ENCODE results near the gene AXIN1. TPM values are rescaled to one million over a fixed set of nuclear protein-coding genes. Genes with fewer than 3 reads are reported as not detected.

Gene AXIN1
- total and polyA plus RNA-seq, 2 donors (not counting 3 experiments of a cell fraction or from before 2014, with no cell fraction given), result 8.3 to 21.9 TPM

DNA sequence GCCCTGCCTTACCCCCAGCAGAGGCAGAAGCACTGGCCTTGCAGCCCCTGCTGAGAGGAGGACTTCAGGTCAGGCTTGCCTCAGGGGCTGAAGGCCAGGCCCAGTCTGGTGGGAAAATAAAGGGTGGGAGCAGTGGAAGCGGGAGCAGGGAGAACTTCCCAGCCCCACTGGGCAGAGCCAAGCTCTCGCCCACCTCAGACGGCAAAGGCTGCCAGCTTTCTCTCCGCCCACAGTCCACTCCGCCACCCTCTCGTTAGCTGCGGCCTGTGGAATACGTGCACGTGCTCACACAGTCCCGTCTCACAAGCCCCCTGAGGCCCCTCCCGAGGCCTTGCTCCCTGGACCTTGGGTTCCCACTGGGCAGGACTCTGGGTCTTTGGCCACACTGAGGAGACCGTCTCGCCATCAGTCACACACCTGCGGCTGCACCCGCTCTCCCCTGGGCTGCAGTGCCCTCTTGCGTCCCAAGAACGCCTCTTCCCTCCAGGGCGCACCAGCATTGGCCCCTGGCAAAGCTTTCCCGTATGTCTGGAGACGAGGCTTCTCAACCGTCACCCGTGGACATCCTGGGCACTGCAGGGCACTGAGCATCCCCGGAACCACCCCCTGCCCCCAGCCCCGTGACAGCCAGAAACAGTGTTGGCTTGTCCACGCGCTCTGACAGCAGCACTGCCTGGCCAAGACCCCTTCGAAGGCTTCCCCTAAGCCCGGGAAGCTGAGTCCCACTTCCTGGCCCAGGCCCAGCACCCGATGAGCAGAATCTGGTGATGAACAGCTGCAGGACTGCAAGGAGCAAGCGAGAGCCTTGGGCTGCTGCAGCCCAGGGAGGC, 9.6 kb upstream of the AXIN1 start:
- intact Hi-C loops (cut with micrococcal nuclease), result loop anchor here (1.0 kb wide), 1 partner anchor 255 kb away; no protein-coding TSS in a partner anchor

More for the DNA sequence above, 9.6 kb upstream of the AXIN1 start:
- Histone ChIP-seq H4K20me1 (replicated peaks; ENCODE audit: control insufficient read depth, extremely low read depth, insufficient read depth, low read length) (no peaks in the 10 kb centered on the region), H3K4me3 (replicated peaks in 1 of 3; ENCODE audit: insufficient read depth in 1 of 3, low read depth in 1 of 3, low read length in 3 of 3) (no peak overlapping the region), H3K36me3 (ENCODE audit: control insufficient read depth in 2 of 2, extremely low read depth in 1 of 2, insufficient read depth in 2 of 2, low read length in 2 of 2) (peaks cover 0 to 3% of the 10 kb centered on the region in 2 experiments), H3K9me3 (replicated peaks; ENCODE audit: control insufficient read depth, insufficient read depth, low read length) (no peaks in the 10 kb centered on the region), H3K9me1 (replicated peaks; ENCODE audit: control insufficient read depth, extremely low read depth, insufficient read depth, low read length) (no peaks in the 10 kb centered on the region), H2AFZ (ENCODE audit: low read depth, low read length) (no peak overlapping the region), H3K4me2 (ENCODE audit: insufficient read depth, low read length) (no peak overlapping the region), H3K27ac (ENCODE audit: insufficient read depth, low read depth, low read length) (no peak overlapping the region), H3K4me1 (ENCODE audit: control insufficient read depth, extremely low read depth, insufficient read depth, low read length) (no peaks in the 10 kb centered on the region), H3K27me3 (ENCODE audit: control insufficient read depth in 2 of 2, insufficient read depth in 2 of 2, low read length in 2 of 2) (no peaks in the 10 kb centered on the region), H3K79me2 (ENCODE audit: control insufficient read depth, insufficient read depth, low read length) (no peaks in the 10 kb centered on the region), H3K9ac (replicated peaks; ENCODE audit: extremely low read depth, insufficient read depth, low read length) (no peak overlapping the region)
- ChIA-PET POLR2A (no interaction called here), CTCF (interaction anchor here (0.6 to 4.8 kb wide), 37 partner anchors 8 to 309 kb away, joined by 3 to 130 read pairs (median 5); partner anchors contain the start of genes AXIN1, FAM234A, HBQ1 and LUC7L)
- FAIRE-seq, result peak; percentile 78
- dilution Hi-C loops (cut with MboI; ENCODE audit: extremely low pct_ligation_motif_present, low sequenced_read_pairs), result no loop called here
- BruUV-seq (replicated peaks), result no TSS peak
- TF ChIP-seq, protein P1, sequence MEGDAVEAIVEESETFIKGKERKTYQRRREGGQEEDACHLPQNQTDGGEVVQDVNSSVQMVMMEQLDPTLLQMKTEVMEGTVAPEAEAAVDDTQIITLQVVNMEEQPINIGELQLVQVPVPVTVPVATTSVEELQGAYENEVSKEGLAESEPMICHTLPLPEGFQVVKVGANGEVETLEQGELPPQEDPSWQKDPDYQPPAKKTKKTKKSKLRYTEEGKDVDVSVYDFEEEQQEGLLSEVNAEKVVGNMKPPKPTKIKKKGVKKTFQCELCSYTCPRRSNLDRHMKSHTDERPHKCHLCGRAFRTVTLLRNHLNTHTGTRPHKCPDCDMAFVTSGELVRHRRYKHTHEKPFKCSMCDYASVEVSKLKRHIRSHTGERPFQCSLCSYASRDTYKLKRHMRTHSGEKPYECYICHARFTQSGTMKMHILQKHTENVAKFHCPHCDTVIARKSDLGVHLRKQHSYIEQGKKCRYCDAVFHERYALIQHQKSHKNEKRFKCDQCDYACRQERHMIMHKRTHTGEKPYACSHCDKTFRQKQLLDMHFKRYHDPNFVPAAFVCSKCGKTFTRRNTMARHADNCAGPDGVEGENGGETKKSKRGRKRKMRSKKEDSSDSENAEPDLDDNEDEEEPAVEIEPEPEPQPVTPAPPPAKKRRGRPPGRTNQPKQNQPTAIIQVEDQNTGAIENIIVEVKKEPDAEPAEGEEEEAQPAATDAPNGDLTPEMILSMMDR (IDR thresholded peaks at IDR 0.05; ENCODE audit: extremely low read depth in 1 of 2, insufficient read depth in 1 of 2, low read depth in 1 of 2, low read length in 2 of 2), result peak; percentile 65 to 83
- TF ChIP-seq JUN (IDR thresholded peaks at IDR 0.05; ENCODE audit: borderline replicate concordance, insufficient read depth, insufficient read length, low read depth) (no peak), FOS (IDR thresholded peaks at IDR 0.05; ENCODE audit: borderline replicate concordance, insufficient read depth, low read length) (no peak), POLR2AphosphoS5 (IDR thresholded peaks at IDR 0.05; ENCODE audit: insufficient read depth, low read depth, low read length) (no peak)
- peak; percentile 70 for DNase-seq (ENCODE audit: low read depth, low spot score)

Measured in endothelial cell of umbilical vein (primary cell).